ENCODE data around the gene PYM1.

The PYM1 gene

DNA sequence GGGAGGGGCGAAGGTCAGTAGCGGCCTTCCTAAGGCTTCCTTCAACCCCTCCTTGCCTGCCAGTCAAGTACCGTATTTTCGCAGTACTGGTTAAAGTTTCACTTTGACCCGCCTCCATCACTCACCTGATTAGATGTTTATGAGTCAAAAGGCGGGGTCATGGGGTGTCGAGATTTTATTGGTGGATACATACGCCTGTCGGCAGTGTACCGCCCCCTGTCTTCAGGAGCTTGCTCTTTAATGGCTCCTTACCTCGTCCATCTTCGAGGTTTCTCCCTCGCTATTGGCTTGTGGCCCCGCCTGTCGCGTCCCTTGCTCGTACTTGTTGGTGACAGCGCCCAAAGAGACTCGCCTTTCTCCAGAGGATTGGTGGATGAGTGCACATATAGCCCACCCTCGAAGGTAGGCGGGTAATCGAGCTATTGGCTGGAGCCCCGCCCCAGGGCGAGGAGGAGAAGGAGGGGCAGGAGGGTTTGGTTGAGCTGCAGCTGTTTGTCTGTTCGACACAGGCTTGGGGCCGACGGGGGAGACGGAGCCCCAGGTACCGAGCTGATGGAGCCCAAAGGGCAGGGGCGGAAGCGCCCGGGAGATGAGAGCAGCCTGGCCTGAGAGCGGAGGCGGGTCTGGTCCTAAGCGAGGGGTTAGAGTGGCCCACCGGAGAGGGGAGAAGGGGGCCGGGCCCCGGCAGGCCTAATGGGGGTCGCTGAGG, 46.1 kb upstream of the PYM1 start, which contains the start of gene RAB5B (continued):
- TF ChIP-seq, protein P1, sequence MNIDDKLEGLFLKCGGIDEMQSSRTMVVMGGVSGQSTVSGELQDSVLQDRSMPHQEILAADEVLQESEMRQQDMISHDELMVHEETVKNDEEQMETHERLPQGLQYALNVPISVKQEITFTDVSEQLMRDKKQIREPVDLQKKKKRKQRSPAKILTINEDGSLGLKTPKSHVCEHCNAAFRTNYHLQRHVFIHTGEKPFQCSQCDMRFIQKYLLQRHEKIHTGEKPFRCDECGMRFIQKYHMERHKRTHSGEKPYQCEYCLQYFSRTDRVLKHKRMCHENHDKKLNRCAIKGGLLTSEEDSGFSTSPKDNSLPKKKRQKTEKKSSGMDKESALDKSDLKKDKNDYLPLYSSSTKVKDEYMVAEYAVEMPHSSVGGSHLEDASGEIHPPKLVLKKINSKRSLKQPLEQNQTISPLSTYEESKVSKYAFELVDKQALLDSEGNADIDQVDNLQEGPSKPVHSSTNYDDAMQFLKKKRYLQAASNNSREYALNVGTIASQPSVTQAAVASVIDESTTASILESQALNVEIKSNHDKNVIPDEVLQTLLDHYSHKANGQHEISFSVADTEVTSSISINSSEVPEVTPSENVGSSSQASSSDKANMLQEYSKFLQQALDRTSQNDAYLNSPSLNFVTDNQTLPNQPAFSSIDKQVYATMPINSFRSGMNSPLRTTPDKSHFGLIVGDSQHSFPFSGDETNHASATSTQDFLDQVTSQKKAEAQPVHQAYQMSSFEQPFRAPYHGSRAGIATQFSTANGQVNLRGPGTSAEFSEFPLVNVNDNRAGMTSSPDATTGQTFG (tag by site-specific recombination; IDR thresholded peaks at IDR 0.05; ENCODE audit: borderline replicate concordance), result no peak
- TF ChIP-seq ZNF629 (tag by site-specific recombination; IDR thresholded peaks at IDR 0.05), result 0 out of 2 replicates have a peak, but pooled peaks have one; percentile 8
- no peak for TF ChIP-seq ZNF202 (tag by site-specific recombination; IDR thresholded peaks at IDR 0.05; ENCODE audit: borderline replicate concordance)
- TF ChIP-seq ZNF521 (tag by site-specific recombination; IDR thresholded peaks at IDR 0.05), result no peak
- TF ChIP-seq ZNF2 (tag by site-specific recombination; IDR thresholded peaks at IDR 0.05), result peak; percentile 85; the same call in 1 of the 2 replicates
- no peak for TF ChIP-seq ZNF624 (tag by site-specific recombination; IDR thresholded peaks at IDR 0.05)
- TF ChIP-seq HOXC10 (CRISPR knock-in tag; IDR thresholded peaks at IDR 0.05), result no peak
- no peak for TF ChIP-seq ZNF704 (tag by site-specific recombination; IDR thresholded peaks at IDR 0.05)
- no peak for TF ChIP-seq REPIN1 (tag by site-specific recombination; IDR thresholded peaks at IDR 0.05; ENCODE audit: low read depth)
- TF ChIP-seq, protein P2, sequence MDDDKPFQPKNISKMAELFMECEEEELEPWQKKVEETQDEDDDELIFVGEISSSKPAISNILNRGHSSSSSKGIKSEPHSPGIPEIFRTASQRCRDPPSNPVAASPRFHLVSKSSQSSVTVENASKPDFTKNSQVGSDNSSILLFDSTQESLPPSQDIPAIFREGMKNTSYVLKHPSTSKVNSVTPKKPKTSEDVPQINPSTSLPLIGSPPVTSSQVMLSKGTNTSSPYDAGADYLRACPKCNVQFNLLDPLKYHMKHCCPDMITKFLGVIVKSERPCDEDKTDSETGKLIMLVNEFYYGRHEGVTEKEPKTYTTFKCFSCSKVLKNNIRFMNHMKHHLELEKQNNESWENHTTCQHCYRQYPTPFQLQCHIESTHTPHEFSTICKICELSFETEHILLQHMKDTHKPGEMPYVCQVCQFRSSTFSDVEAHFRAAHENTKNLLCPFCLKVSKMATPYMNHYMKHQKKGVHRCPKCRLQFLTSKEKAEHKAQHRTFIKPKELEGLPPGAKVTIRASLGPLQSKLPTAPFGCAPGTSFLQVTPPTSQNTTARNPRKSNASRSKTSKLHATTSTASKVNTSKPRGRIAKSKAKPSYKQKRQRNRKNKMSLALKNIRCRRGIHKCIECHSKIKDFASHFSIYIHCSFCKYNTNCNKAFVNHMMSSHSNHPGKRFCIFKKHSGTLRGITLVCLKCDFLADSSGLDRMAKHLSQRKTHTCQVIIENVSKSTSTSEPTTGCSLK (tag by site-specific recombination; IDR thresholded peaks at IDR 0.05), result no peak
- TF ChIP-seq ZNF843 (tag by site-specific recombination; IDR thresholded peaks at IDR 0.05), result peak; percentile 46
- TF ChIP-seq TRIM28 (IDR thresholded peaks at IDR 0.05; ENCODE audit: borderline replicate concordance, low read length), result no peak
- TF ChIP-seq, protein P3, sequence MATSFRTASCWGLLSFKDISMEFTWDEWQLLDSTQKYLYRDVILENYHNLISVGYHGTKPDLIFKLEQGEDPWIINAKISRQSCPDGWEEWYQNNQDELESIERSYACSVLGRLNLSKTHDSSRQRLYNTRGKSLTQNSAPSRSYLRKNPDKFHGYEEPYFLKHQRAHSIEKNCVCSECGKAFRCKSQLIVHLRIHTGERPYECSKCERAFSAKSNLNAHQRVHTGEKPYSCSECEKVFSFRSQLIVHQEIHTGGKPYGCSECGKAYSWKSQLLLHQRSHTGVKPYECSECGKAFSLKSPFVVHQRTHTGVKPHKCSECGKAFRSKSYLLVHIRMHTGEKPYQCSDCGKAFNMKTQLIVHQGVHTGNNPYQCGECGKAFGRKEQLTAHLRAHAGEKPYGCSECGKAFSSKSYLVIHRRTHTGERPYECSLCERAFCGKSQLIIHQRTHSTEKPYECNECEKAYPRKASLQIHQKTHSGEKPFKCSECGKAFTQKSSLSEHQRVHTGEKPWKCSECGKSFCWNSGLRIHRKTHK (tag by site-specific recombination; IDR thresholded peaks at IDR 0.05), result no peak
- TF ChIP-seq ZNF514 (tag by site-specific recombination; IDR thresholded peaks at IDR 0.05), result no peak
- TF ChIP-seq ZNF768 (tag by site-specific recombination; IDR thresholded peaks at IDR 0.05), result no peak
- TF ChIP-seq ZNF280D (tag by site-specific recombination; IDR thresholded peaks at IDR 0.05), result no peak
- TF ChIP-seq ZFP69B (tag by site-specific recombination; IDR thresholded peaks at IDR 0.05), result peak; percentile 61; the same call in 1 of the 2 replicates
- no peak for TF ChIP-seq ZNF747 (tag by site-specific recombination; IDR thresholded peaks at IDR 0.05)
- TF ChIP-seq ZNF37A (tag by site-specific recombination; IDR thresholded peaks at IDR 0.05), result no peak
- TF ChIP-seq ZEB2 (tag by site-specific recombination; IDR thresholded peaks at IDR 0.05), result peak; percentile 37; the same call in 1 of the 2 replicates
- no peak for TF ChIP-seq ZNF449 (tag by site-specific recombination; IDR thresholded peaks at IDR 0.05)
- TF ChIP-seq GFI1B (tag by site-specific recombination; IDR thresholded peaks at IDR 0.05), result no peak; the same call in 1 of the 2 replicates
- TF ChIP-seq ZBTB17 (tag by site-specific recombination; IDR thresholded peaks at IDR 0.05), result peak; percentile 84
- peak; percentile 85; the same call in 1 of the 2 replicates for TF ChIP-seq KLF7 (tag by site-specific recombination; IDR thresholded peaks at IDR 0.05; ENCODE audit: borderline replicate concordance)
- peak; percentile 75 for TF ChIP-seq ZNF391 (tag by site-specific recombination; IDR thresholded peaks at IDR 0.05; ENCODE audit: borderline replicate concordance, low read depth)
- TF ChIP-seq, protein P4, sequence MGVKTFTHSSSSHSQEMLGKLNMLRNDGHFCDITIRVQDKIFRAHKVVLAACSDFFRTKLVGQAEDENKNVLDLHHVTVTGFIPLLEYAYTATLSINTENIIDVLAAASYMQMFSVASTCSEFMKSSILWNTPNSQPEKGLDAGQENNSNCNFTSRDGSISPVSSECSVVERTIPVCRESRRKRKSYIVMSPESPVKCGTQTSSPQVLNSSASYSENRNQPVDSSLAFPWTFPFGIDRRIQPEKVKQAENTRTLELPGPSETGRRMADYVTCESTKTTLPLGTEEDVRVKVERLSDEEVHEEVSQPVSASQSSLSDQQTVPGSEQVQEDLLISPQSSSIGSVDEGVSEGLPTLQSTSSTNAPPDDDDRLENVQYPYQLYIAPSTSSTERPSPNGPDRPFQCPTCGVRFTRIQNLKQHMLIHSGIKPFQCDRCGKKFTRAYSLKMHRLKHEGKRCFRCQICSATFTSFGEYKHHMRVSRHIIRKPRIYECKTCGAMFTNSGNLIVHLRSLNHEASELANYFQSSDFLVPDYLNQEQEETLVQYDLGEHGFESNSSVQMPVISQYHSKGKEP (tag by site-specific recombination; IDR thresholded peaks at IDR 0.05), result no peak
